Breast epithelium (tissue), 4 donors: ENCODE measurements around the gene PTPN4. TPM values are rescaled to one million over a fixed set of nuclear protein-coding genes. Genes with fewer than 3 reads are reported as not detected.
"Not testable (repeated sequence)": the region's sequence is repeated elsewhere in the genome, so short reads cannot be mapped to it uniquely, and the experiment has no call there.

ENCODE experiments used
- DNase-seq, 2 donors: peaks; one replicate each; pipeline ENCODE4 v3.0.0-alpha.2; 2019; ENCODE audit warnings: low spot score in 2 of 2
- H3K27ac ChIP-seq, 2 donors: fragments of 200-600 bp; sonication (generic) in 1 of 2; one replicate each; pipeline ENCODE4 v1.5.1; 2016 to 2019; ENCODE audit warnings: mild to moderate bottlenecking in 1 of 2
- H3K27me3 ChIP-seq, 2 donors: fragments of 200-600 bp; sonication (generic) in 1 of 2; one replicate each; pipeline versions ENCODE4 v1.5.1 to v1.6.0; 2017 to 2019; ENCODE audit warnings: control low read depth in 1 of 2, mild to moderate bottlenecking in 1 of 2
- H3K36me3 ChIP-seq: fragments of 200-600 bp; one replicate; pipeline ENCODE4 v1.5.1; 2019
- H3K4me1 ChIP-seq, 2 donors: fragments of 200-600 bp; sonication (generic); one replicate each; pipeline ENCODE4 v1.5.1; 2016 to 2019; ENCODE audit warnings: control low read depth in 1 of 2
- H3K4me3 ChIP-seq, 3 donors: fragments of 200-600 bp; sonication (generic); 1 replicate in 2 of 3; 2 replicates in 1 of 3; pipeline ENCODE4 v1.5.1; 2016 to 2019; ENCODE audit warnings: mild to moderate bottlenecking in 3 of 3, moderate library complexity in 2 of 3
- H3K9me3 ChIP-seq, 2 donors: fragments of 200-600 bp; sonication (generic) in 1 of 2; one replicate each; pipeline ENCODE4 v1.5.1; 2016 to 2019; ENCODE audit warnings: control low read depth in 1 of 2
- CTCF ChIP-seq, 3 donors: fragments of 450-650 bp; IDR thresholded peaks; one replicate each; pipeline ENCODE4 v1.5.1; 2016 to 2017; ENCODE audit warnings: antibody characterized with exemption in 3 of 3, mild to moderate bottlenecking in 3 of 3, moderate library complexity in 3 of 3
- POLR2A ChIP-seq: fragments of 450-650 bp; IDR thresholded peaks from one replicate; pipeline ENCODE4 v1.6.1; 2016; ENCODE audit warnings: antibody characterized with exemption, mild to moderate bottlenecking, moderate library complexity
- POLR2AphosphoS5 ChIP-seq, 3 donors: sonication (generic); formaldehyde crosslinking; IDR thresholded peaks; one replicate each; pipeline ENCODE4 v1.6.1; 2017; ENCODE audit warnings: antibody characterized with exemption in 3 of 3
- intact Hi-C: fragments of 100-400 bp; cut with DNase I; formaldehyde crosslinking; loops from one replicate; pipeline ENCODE4 v1.15.1; 2023; ENCODE audit warnings: low total_unique reads
- total RNA-seq, 3 donors: library from RNA; depleted of rRNA; stranded (reverse); fragments of >200 nt; gene quantifications; one replicate each; pipeline ENCODE4 v1.1.0, GENCODE V29; 2016

The PTPN4 gene
- total RNA-seq, 3 donors from 2014 or later, result 29.1 to 49.6 (median 38.7) TPM

GRCh38 chr2:119795309-119796303 is 35.9 kb downstream of the PTPN4 start:
- Histone ChIP-seq H3K27ac (no peak overlapping the region), H3K4me3 (no peak overlapping the region), H3K4me1 (no peaks in the 10 kb centered on the region), H3K9me3 (peaks cover 14 to 25% of the 10 kb centered on the region in 2 donors), H3K27me3 (no peaks in the 10 kb centered on the region), H3K36me3 (no peaks in the 10 kb centered on the region)
- TF ChIP-seq POLR2A (no peak), POLR2AphosphoS5 (IDR thresholded peaks at IDR 0.05) (no peak), CTCF (IDR thresholded peaks at IDR 0.05) (no peak)
- no peak for DNase-seq
- intact Hi-C loops, result no loop called here

- Histone ChIP-seq H3K4me1 (no peaks in the 10 kb centered on the region), H3K9me3 (peaks cover 0 to under 1% of the 10 kb centered on the region in 2 donors), H3K27ac (no peak overlapping the region), H3K36me3 (no peaks in the 10 kb centered on the region), H3K4me3 (no peak overlapping the region), H3K27me3 (no peaks in the 10 kb centered on the region)
- no peak for DNase-seq
- TF ChIP-seq POLR2AphosphoS5 (IDR thresholded peaks at IDR 0.05), result no peak
- no peak for TF ChIP-seq POLR2A
- no peak for TF ChIP-seq CTCF (IDR thresholded peaks at IDR 0.05)
- intact Hi-C loops, result no loop called here
Observed at GRCh38 chr2:119800376-119800902, 40.7 kb downstream of the PTPN4 start.

DNA sequence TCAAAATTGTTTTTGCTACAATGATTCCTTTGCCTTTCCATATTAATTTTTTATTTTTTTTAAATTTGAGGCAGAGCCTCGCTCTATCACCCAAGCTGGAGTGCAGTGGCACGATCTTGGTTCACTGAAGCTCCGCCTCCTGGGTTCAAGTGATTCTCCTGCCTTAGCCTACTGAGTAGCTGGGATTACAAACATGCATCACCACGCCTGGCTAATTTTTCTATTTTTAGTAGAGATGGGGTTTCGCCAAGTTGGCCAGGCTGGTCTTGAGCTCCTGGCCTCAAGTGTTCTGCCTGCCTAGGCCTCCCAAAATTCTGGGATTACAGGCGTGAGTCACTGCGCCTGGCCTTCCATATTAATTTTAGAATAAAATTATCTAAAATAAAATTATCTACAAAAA is 41.3 kb downstream of the PTPN4 start:
- no peak for TF ChIP-seq POLR2AphosphoS5 (IDR thresholded peaks at IDR 0.05)
- no peak for TF ChIP-seq CTCF (IDR thresholded peaks at IDR 0.05)
- TF ChIP-seq POLR2A, result no peak
- intact Hi-C loops, result no loop called here
- no peak for DNase-seq

DNA sequence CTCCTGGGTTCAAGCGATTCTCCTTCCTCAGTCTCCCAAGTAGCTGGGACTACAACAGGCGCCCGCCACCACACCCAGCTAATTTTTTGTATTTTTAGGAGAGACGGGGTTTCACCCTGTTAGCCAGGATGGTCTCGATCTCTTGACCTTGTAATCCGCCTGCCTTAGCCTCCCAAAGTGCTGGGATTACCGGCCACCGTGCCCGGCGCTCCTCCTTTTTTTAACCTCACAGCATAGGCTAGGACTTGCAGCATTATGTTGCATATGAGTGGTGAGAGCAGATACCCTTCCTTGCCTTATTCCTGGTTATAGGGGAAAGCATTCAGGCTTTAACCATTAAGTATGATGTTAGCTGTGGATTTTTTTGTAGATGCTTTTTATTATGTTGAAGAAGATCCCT is 42.3 kb downstream of the PTPN4 start:
- H3K27ac ChIP-seq, H3K4me1 ChIP-seq, H3K9me3 ChIP-seq, H3K27me3 ChIP-seq, H3K36me3 ChIP-seq, H3K4me3 ChIP-seq, intact Hi-C loops, DNase-seq: not testable (repeated sequence)

More for the DNA sequence above, 41.3 kb downstream of the PTPN4 start:
- Histone ChIP-seq H3K4me1 (no peaks in the 10 kb centered on the region), H3K9me3 (no peaks in the 10 kb centered on the region), H3K4me3 (no peak overlapping the region), H3K27me3 (no peaks in the 10 kb centered on the region), H3K27ac (no peak overlapping the region), H3K36me3 (no peaks in the 10 kb centered on the region)

GRCh38 chr2:119803101-119803500 is 43.4 kb downstream of the PTPN4 start:
- Histone ChIP-seq H3K27ac (no peak overlapping the region), H3K36me3 (no peaks in the 10 kb centered on the region), H3K4me3 (no peak overlapping the region), H3K4me1 (no peaks in the 10 kb centered on the region), H3K9me3 (no peaks in the 10 kb centered on the region), H3K27me3 (no peaks in the 10 kb centered on the region)
- DNase-seq, result no peak
- TF ChIP-seq CTCF (IDR thresholded peaks at IDR 0.05), result no peak
- TF ChIP-seq POLR2AphosphoS5 (IDR thresholded peaks at IDR 0.05), result no peak
- no peak for TF ChIP-seq POLR2A
- intact Hi-C loops, result no loop called here

- DNase-seq, intact Hi-C loops, H3K36me3 ChIP-seq, H3K4me1 ChIP-seq, H3K27ac ChIP-seq, H3K9me3 ChIP-seq, H3K27me3 ChIP-seq, H3K4me3 ChIP-seq: not testable (repeated sequence)
Observed at GRCh38 chr2:119804409-119804808, 44.7 kb downstream of the PTPN4 start.
